NK-92 (cell line): ENCODE measurements around the gene ASB10.

ENCODE experiments used
- DNase-seq: peaks from one replicate; lab custom pipeline; 2025; ENCODE audit not compliant: unreplicated experiment; lab: John Stamatoyannopoulos, UW

The ASB10 gene

GRCh38 chr7:151137791-151138152 is 49.3 kb downstream of the ASB10 start:
- no peak for DNase-seq

GRCh38 chr7:151137076-151137675 is 49.9 kb downstream of the ASB10 start:
- DNase-seq = no peak

- no peak for DNase-seq
Measured at GRCh38 chr7:151135866-151136843, 50.9 kb downstream of the ASB10 start.

GRCh38 chr7:151135525-151135845 is 51.6 kb downstream of the ASB10 start:
- DNase-seq = no peak

- no peak for DNase-seq
Measured at GRCh38 chr7:151134743-151135524, 52.1 kb downstream of the ASB10 start.

GRCh38 chr7:151133986-151134742 is 52.9 kb downstream of the ASB10 start:
- DNase-seq = no peak

GRCh38 chr7:151133266-151133985 is 53.6 kb downstream of the ASB10 start:
- DNase-seq = no peak

GRCh38 chr7:151132461-151133205 is 54.4 kb downstream of the ASB10 start:
- DNase-seq = no peak

GRCh38 chr7:151131592-151132293 is 55.3 kb downstream of the ASB10 start:
- DNase-seq = no peak

- no peak for DNase-seq
Measured at GRCh38 chr7:151131224-151131591, 55.8 kb downstream of the ASB10 start.

- DNase-seq = no peak
Measured at GRCh38 chr7:151130741-151131157, 56.3 kb downstream of the ASB10 start.

GRCh38 chr7:151129960-151130591 is 57.0 kb downstream of the ASB10 start:
- DNase-seq = no peak

GRCh38 chr7:151129117-151129959 is 57.7 kb downstream of the ASB10 start:
- DNase-seq = no peak

GRCh38 chr7:151128716-151129115 is 58.3 kb downstream of the ASB10 start:
- DNase-seq = no peak

GRCh38 chr7:151128144-151128543 is 58.9 kb downstream of the ASB10 start:
- DNase-seq = no peak

- DNase-seq = no peak
Measured at GRCh38 chr7:151126491-151127137, 60.4 kb downstream of the ASB10 start.

- no peak for DNase-seq
Measured at GRCh38 chr7:151125846-151126481, 61.1 kb downstream of the ASB10 start.
